NCI-H526 treated with DMSO at 0.1 percent for 48 hours (cell line): ENCODE measurements around the gene LTBR.
"Not testable (repeated sequence)": the region's sequence is repeated elsewhere in the genome, so short reads cannot be mapped to it uniquely, and the experiment has no call there.

Experiments used
- DNase-seq: peaks from one replicate; lab custom pipeline; 2025; lab: John Stamatoyannopoulos, UW

The LTBR gene

GRCh38 chr12:6425590-6426531 is 41.9 kb downstream of the LTBR start:
- DNase-seq: no peak

GRCh38 chr12:6426882-6427671 is 43.1 kb downstream of the LTBR start:
- DNase-seq: no peak

DNA sequence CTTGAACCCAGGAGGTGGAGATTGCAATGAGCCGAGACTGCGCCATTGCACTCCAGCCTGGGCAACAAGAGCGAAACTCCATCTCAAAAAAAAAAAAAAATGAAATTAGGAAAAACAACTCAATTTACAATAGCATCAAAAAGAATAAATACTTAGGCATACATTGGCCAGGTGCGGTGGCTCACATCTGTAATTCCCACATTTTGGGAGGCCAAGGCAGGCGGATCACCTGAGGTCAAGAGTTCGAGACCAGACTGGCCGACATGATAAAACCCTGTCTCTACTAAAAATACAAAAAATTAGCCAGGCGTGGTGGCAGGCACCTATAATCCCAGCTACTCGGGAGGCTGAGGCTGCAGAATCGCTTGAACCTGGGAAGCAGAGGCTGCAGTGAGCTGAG is 43.8 kb downstream of the LTBR start:
- not testable (repeated sequence) for DNase-seq

GRCh38 chr12:6428326-6428725 is 44.4 kb downstream of the LTBR start:
- no peak for DNase-seq

- no peak for DNase-seq
These were observed 46.4 kb downstream of the LTBR start for GRCh38 chr12:6430124-6430989.

DNA sequence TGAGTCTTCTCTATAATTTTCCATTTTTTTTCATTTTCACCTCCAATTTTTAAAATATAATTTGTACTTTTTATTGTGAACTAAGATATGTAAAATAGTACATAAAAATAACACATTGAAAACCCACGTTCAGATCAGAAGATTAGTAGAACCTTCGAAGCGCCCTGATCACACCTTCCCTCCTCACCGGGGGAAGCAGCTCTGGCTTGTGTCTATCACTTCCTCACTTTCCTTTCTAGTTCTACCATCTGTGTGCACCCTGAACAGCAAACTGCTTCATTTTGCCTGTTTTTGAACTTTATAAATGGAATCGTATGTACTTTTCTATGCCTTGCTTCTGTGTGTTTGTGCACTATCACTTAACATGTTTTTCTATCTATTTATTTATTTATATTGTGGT is 49.0 kb downstream of the LTBR start:
- DNase-seq: no peak

GRCh38 chr12:6434205-6435140 is 50.5 kb downstream of the LTBR start:
- peak; percentile 77 for DNase-seq

DNA sequence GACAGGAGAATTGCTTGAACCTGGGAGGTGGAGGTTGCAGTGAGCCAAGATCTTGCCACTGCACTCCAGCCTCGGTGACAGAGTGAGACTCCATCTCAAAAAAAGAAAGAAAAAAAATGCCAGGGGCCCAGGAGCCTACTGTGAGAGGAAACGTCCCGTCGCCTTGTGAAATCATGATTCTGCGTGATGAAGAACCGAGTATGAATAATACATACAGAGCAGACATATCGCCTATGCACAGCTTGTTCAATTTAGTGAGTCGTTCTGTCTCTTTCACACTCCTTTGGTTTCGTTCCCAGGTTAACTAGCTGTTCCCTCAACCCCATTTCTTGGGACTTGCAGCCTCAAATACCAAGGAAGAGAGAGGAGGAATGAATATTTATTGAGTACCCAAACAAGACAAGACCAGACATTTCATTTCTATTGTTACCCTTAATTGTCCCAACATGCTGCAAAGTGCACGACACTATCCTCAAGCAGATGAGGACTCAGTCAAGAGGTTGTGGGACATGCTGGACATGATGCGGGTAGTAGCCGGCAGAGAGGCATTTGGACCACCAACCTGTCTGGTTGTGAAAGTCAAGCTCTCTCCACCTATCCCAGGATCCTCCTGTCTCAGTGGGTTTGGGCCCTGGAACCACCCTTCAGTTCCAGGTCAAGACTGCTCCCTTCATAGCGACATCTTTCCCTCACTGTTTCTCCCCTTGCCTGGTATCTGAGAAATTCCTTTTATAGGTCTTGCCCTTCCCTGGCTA is 52.2 kb downstream of the LTBR start:
- no peak for DNase-seq

- DNase-seq: no peak
These were observed 53.6 kb downstream of the LTBR start for GRCh38 chr12:6437586-6437985.

GRCh38 chr12:6438345-6438744 is 54.4 kb downstream of the LTBR start:
- no peak for DNase-seq

DNA sequence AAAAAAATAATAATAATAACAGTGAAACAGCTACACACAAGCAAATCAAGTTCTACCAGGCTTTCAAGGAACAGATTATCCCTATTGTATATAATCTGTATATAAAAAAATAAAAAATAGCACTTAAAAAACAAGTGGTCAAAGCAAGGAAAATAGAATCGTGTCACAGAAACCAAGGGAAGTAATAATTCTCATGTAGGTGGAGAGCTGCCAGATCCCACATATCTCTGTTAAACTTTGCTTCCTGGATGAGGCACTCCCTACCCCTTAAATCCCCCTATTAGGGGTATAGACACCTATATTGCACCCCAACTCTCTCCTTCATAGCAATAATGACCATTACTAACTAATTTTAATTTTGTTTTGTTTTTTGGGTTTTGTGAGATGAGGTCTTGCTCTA is 56.4 kb downstream of the LTBR start:
- no peak for DNase-seq
